NCI-H345 treated with DMSO at 0.1 percent for 48 hours (cell line): ENCODE measurements around the gene RNF146.
"Not testable (repeated sequence)": the region's sequence is repeated elsewhere in the genome, so short reads cannot be mapped to it uniquely, and the experiment has no call there.

Source experiments
- DNase-seq: peaks from one replicate; lab custom pipeline; 2025; ENCODE audit not compliant: unreplicated experiment; lab: John Stamatoyannopoulos, UW

RNF146 gene

GRCh38 chr6:127279815-127280214 lies 13.2 kb downstream of the RNF146 start:
- DNase-seq = no peak

DNA sequence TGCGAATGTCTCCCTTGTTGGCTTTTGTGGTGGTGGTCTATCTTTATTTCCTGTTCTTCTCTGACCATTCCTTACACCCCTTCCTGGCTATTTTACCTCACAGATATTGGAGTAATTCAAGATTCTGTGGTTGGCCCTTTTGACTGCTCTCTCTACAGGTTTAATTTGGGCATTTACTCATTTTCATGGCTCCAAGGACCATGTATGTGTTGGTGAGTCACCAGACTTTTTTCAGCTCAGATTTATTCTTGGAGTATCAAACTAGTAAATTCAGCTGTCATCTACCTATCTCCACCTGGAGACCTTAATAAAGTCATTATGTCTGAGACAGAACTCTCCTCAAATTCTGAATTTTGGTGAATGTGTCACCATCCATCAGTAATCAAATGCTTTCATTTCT lies 15.5 kb downstream of the RNF146 start:
- DNase-seq = no peak

DNA sequence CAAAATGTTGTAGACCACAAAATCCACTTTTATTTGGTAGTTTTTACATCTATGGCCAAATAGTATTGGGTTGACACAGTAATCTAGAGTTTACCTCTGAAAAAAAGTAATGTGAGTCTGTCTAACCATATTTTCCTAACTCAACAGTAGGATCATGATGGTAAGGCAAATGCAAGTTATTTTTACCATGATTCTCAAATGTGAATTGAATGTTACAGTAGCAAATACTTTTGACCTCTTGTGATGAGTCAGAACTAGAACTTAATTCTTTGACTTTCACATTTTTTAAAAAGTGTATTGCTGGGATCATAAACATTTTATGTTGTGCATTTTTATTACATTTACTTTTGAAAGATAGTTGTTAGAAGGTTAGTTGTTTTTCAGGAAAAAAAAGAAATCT lies 22.0 kb downstream of the RNF146 start:
- DNase-seq = no peak

GRCh38 chr6:127289934-127290333 lies 23.3 kb downstream of the RNF146 start:
- no peak for DNase-seq

- no peak for DNase-seq
Observed at GRCh38 chr6:127290391-127291265, 24.0 kb downstream of the RNF146 start.

DNA sequence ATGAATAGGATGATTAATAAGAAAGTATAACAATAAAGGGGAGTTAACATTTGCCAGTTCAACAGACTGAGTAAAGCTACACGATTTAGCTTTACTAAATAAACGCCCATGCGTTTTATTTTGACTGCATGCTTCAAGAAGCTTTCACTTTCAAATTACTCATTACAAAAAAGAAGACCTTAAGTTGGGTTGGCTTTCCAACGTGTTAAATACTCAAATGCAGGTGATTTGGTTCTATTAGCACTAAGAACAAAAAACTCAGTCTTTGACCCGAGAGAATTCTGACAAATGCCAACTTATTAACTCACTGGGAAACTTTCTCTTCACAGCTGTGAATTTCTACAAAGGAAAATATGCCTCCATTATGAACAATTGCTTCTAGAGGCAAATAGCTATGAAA lies 24.8 kb downstream of the RNF146 start:
- no peak for DNase-seq

DNA sequence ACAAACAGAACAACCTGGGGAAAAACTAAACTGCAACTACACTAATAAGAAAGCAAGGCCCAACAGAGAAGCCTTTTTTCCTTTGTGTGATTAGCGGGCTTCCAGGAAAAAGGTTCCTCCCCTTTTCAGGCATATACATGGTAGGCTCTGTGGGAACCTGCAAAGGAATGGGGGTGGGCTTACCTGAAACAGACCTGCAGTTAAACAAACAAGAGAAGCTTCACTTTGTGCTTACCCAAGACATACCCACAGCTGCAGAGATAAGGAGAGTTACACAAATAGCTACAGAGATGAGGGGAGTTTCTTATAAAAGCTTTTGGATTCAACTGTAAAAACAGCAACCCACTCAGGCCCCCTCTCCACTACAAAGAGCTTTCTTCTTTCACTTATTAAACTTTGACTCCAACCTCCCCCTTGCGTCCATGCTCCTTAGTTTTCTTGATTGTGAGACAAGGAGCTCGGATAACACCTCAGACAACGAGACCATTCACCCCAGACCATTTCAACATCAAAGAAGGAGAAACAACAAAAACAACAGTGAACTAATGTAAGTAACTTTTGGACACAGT lies 30.9 kb downstream of the RNF146 start:
- DNase-seq = no peak

DNA sequence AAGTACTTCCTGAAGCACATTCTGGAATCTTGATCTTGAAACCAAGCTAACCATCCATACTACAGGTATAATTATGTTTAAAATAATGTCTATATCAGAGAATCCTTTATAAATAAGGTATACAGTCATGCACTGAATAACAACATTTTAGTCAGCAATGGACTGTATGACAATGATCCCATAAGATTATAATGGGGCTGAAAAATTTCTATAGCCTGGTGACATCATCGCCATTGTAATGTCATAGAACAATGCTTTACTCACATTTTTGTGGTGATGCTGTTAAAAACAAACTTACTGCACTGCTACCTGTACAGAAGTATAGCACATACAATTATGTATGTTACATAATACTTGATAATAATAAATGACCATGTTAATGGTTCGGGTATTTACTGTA lies 31.8 kb downstream of the RNF146 start:
- no peak for DNase-seq

DNA sequence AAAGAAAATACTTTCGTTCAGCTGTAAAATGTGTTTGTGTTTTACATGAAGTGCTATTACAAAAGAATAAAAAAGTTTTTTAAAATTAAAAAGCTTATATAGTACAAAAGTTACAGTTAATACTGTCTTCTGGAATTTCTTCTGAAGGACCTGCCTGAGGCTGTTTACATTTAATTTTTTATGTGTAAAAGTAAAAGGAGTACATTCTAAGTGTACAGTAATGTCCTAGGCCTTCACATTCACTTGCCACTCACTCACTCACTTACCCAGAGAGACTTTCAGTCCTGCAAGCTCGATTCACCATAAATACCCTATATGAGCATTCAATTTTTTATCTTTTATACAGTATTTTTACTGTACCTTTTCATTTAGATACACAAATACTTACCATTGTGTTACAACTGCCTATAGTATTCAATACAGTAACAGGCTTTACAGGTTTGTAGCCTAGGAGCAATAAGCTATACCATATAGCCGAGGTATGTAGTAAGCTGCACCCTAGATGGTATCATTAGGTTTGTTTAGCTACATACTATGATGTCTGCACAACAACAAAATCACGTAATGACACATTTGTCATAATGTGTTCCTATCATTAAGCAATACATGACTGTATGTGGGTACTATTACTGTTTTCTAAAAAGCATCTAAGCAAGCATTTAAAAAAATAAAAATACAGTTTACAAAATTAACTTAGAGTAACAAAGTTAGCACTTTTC lies 33.0 kb downstream of the RNF146 start:
- no peak for DNase-seq

DNA sequence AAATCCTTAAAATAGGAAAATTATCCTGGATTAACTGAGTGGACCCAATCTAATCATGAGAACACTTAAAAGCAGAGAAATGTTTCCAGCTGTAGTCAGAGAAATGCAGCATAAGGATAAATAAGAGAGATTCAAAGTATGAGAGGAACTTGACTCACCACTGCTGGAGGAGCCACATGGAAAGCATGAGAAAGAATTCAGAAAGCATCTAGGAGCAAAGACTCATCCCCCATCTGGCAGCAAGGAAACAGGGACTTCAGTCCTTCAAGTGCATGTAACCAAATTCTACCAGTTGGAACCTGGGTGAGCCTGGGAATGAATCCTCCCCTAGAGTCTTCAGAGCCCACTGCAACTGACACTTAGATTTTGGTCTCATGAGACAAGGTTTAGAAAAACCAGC lies 33.7 kb downstream of the RNF146 start:
- no peak for DNase-seq

- no peak for DNase-seq
Observed at GRCh38 chr6:127301199-127301700, 34.6 kb downstream of the RNF146 start.

DNA sequence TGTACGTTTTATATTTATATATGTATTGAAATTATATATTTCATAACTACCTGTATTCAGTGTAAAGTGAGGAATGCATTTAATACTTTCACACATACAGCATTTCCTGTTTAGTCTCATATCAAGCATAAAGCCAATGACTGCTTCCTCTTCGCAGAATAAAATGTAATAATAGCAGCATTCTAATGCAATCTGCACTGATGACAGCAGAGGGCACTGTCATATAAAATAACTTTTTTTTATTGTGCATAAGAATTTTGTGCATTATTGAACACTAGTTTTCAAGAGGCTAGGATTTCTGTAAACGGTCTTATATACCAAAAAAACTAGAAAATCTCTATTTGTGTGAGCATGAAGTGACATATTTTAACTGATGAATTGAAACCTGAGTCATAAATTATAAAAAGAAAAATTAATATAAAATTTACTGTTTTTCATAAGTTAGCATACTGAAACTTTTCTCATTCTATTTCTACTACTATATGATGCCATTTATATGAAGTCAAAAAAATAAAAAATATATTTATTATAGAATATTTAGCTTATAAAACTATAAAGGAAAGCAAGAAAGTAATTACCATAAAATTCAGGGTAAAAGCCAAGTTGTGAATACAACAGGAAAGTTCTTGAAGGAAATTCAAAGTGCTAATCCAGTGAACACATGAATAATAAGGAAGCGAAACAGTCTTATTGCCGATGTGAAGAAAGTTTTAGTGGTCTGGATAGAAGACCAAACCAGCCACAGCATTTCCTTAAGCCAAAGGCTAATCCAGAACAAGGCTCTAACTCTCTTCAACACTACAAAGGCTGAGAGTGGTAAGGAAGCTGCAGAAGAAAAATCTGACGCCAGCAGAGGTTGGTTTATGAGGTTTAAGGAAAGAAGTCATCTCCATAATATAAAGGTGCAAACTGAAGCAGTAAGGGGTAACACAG lies 36.3 kb downstream of the RNF146 start:
- peak; percentile 2 for DNase-seq

DNA sequence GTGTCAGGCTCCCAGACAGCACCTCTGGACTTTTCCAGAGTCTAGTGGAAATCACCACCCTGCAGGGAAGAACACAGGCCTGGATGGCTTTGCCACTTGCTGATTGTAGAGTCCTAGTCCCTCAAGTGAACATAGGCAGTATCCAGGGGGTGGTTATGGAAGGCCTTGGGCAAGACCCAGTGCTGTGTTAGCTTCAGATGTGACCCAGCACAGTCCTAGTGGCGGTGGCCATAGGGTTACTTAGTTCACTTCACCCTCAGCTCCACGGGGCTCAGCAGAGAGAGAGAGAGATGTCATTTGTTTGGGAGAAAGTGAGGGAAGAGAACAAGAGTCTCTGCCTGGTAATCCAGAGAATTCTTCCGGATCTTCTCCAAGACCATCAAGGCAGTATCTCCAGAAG lies 37.3 kb downstream of the RNF146 start:
- no peak for DNase-seq

GRCh38 chr6:127305741-127306140 lies 39.1 kb downstream of the RNF146 start:
- DNase-seq = no peak

- no peak for DNase-seq
Observed at GRCh38 chr6:127317388-127318128, 50.9 kb downstream of the RNF146 start.

- DNase-seq = no peak
Observed at GRCh38 chr6:127319686-127320085, 53.0 kb downstream of the RNF146 start.

DNA sequence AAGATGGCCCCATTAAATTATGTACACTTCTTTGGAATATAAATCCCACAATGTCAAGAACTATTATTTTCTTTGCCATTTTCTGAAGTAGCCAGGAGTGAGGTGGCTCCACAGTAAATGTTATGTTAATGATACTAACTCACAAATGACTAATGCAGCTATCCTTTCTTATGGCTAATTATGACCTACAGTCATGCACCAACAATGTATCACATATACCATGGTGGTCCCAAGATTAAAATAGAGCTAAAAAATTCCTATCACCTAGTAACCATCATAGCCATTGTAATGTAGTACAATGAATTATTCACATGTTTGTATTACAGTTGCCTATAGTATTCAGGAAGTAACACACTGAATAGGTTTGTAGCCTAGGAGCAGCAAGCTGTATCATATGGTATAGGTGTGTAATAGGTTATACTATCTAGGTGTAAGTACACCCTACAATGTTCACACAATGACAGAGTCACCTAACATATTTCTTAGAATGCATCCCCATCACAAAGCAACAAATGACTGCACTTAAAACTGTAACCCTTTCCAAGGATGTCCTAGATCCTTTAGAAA lies 61.5 kb downstream of the RNF146 start:
- no peak for DNase-seq

DNA sequence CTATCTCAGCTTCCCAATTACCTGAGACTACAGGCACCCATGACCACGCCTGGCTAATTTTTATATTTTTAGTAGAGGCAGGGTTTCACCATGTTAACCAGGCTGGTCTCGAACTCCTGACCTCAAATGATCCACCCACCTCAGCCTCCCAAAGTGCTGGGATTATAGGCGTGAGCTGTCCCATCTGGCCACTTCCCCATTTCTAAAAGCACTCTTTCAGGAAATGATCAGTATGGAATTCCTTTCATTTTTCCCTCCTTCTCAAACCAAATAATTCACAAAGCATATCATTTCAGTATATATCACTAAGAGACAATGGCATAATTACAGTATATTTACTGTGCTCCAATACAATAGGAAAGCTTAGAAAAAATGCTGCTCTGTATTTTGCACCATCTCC lies 64.6 kb downstream of the RNF146 start:
- DNase-seq = not testable (repeated sequence)

- no peak for DNase-seq
Observed at GRCh38 chr6:127332383-127332961, 65.8 kb downstream of the RNF146 start.
